Trophoblast cell (in vitro differentiated cells and primary cell): Measurements from ENCODE around the gene GBX2.

ENCODE experiments used
- DNase-seq, 2 donors: peaks; one replicate each; pipeline ENCODE4 v3.0.0-alpha.2; 2016
- H2AFZ ChIP-seq: 2 replicates; pipeline ENCODE4 v1.6.1; 2013; ENCODE audit warnings: low read length, moderate library complexity, mild to moderate bottlenecking; ENCODE audit not compliant: insufficient read depth, poor library complexity
- H2AK5ac ChIP-seq: 2 replicates; pipeline ENCODE4 v1.6.1; 2013; ENCODE audit warnings: mild to moderate bottlenecking, low read length
- H2BK120ac ChIP-seq: 2 replicates; pipeline ENCODE4 v1.6.1; 2013; ENCODE audit warnings: low read length, mild to moderate bottlenecking, moderate library complexity; ENCODE audit not compliant: insufficient read depth, poor library complexity
- H2BK12ac ChIP-seq: 2 replicates; pipeline ENCODE4 v1.6.1; 2013; ENCODE audit warnings: mild to moderate bottlenecking, low read length, moderate library complexity
- H2BK5ac ChIP-seq: 2 replicates; pipeline ENCODE4 v1.6.1; 2013; ENCODE audit warnings: low read length, low read depth, moderate library complexity, mild to moderate bottlenecking; ENCODE audit not compliant: poor library complexity
- H3K14ac ChIP-seq: 2 replicates; pipeline ENCODE4 v1.6.1; 2013; ENCODE audit warnings: mild to moderate bottlenecking, low read length
- H3K18ac ChIP-seq: 2 replicates; pipeline ENCODE4 v1.6.1; 2013; ENCODE audit warnings: mild to moderate bottlenecking, low read length
- H3K23ac ChIP-seq: 2 replicates; pipeline ENCODE4 v1.6.1; 2013; ENCODE audit warnings: low read length
- H3K27ac ChIP-seq: 2 replicates; pipeline ENCODE4 v1.5.1; 2013; ENCODE audit warnings: low read depth, mild to moderate bottlenecking, inconsistent platforms, low read length, moderate library complexity
- H3K27me3 ChIP-seq: 2 replicates; pipeline ENCODE4 v1.6.1; 2013; ENCODE audit warnings: inconsistent platforms, mild to moderate bottlenecking, low read length, moderate library complexity; ENCODE audit not compliant: insufficient read depth
- H3K36me3 ChIP-seq, 2 experiments: 1 replicate in 1 of 2; 2 replicates in 1 of 2; pipeline ENCODE4 v1.6.1; 2013; ENCODE audit warnings: low read length in 2 of 2, mild to moderate bottlenecking in 2 of 2, moderate library complexity in 1 of 2; ENCODE audit not compliant: insufficient read depth in 2 of 2, control insufficient read depth in 1 of 2
- H3K4ac ChIP-seq: 2 replicates; pipeline ENCODE4 v1.6.1; 2013; ENCODE audit warnings: low read depth, mild to moderate bottlenecking, low read length, moderate library complexity
- H3K4me1 ChIP-seq, 2 experiments: 1 replicate in 1 of 2; 2 replicates in 1 of 2; pipeline ENCODE4 v1.6.1; 2013; ENCODE audit warnings: low read length in 2 of 2, mild to moderate bottlenecking in 2 of 2, moderate library complexity in 1 of 2; ENCODE audit not compliant: insufficient read depth in 2 of 2, control insufficient read depth in 1 of 2
- H3K4me2 ChIP-seq: 2 replicates; pipeline ENCODE4 v1.6.1; 2013; ENCODE audit warnings: inconsistent platforms, mild to moderate bottlenecking, low read length, moderate library complexity
- H3K4me3 ChIP-seq: 2 replicates; pipeline ENCODE4 v1.5.1; 2013; ENCODE audit warnings: mild to moderate bottlenecking, low read depth, low read length, inconsistent platforms
- H3K79me1 ChIP-seq: one replicate; pipeline ENCODE4 v1.6.1; 2013; ENCODE audit warnings: low read length
- H3K79me2 ChIP-seq: 2 replicates; pipeline ENCODE4 v1.6.1; 2013; ENCODE audit warnings: low read length, mild to moderate bottlenecking; ENCODE audit not compliant: control insufficient read depth, insufficient read depth, poor library complexity
- H3K9ac ChIP-seq: 2 replicates; pipeline ENCODE4 v1.6.1; 2013; ENCODE audit warnings: mild to moderate bottlenecking, low read length
- H3K9me3 ChIP-seq: 2 replicates; pipeline ENCODE4 v1.6.1; 2013; ENCODE audit warnings: low read depth, mild to moderate bottlenecking, control low read depth, inconsistent platforms, low read length; ENCODE audit not compliant: insufficient read depth
- H4K12ac ChIP-seq: 2 replicates; pipeline ENCODE4 v1.6.1; 2013; ENCODE audit warnings: low read depth, mild to moderate bottlenecking, low read length, moderate library complexity
- H4K8ac ChIP-seq: 2 replicates; pipeline ENCODE4 v1.6.1; 2013; ENCODE audit warnings: low read depth, mild to moderate bottlenecking, low read length, moderate library complexity
- H4K91ac ChIP-seq: one replicate; pipeline ENCODE4 v1.6.1; 2013; ENCODE audit warnings: low read depth, mild to moderate bottlenecking, low read length, moderate library complexity
- WGBS: extraction: QIAGEN DNeasy Blood & Tissue Kit; methylation state at CpG from one replicate; pipeline ENCODE4 v1.1.7; 2013; ENCODE audit warnings: missing lambda C conversion rate; ENCODE audit not compliant: insufficient read length, insufficient coverage; ENCODE audit errors: extremely low coverage; 5-methylcytosine and 5-hydroxymethylcytosine counted together

GBX2 gene

DNA sequence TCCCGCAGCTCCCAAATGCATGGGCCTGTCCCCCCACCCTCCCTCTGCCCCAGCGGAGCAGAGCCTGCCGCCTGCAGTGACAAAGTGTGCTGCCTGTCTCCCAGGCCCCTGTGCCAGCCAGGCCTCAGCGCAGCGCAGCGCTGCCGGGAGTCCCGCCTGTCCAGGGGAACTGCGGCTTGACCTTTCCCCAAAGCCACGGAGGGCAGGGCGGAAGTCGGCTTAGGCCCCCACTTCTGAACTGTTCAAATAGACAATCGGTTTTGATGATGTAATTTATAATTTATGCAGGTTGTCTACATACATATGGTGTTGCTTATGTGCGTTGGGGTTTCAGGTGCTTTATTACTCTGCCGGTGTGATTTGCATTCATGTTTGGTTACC, 7.1 kb downstream of the GBX2 start:
- Histone ChIP-seq H3K9ac (no peak overlapping the region), H4K8ac (no peak overlapping the region), H4K12ac (no peak overlapping the region), H3K27ac (no peak overlapping the region), H2BK5ac (no peak overlapping the region), H3K14ac (no peak overlapping the region), H3K79me2 (no peaks in the 10 kb centered on the region), H3K4me1 (peaks cover 4 to 12% of the 10 kb centered on the region in 2 experiments), H3K23ac (no peak overlapping the region), H3K36me3 (no peaks in the 10 kb centered on the region), H2AFZ (no peak overlapping the region), H3K4ac (no peak overlapping the region), H3K27me3 (peaks cover 86% of the 10 kb centered on the region), H2AK5ac (no peak overlapping the region), H3K4me3 (no peak overlapping the region), H3K9me3 (peaks cover 8% of the 10 kb centered on the region), H2BK120ac (no peak overlapping the region), H3K79me1 (no peaks in the 10 kb centered on the region), H4K91ac (no peak overlapping the region), H3K4me2 (no peak overlapping the region), H2BK12ac (no peak overlapping the region), H3K18ac (no peak overlapping the region)
- DNase-seq, result no peak
- no CpG with 5 or more reads among the region's 15 CpGs for WGBS

DNA sequence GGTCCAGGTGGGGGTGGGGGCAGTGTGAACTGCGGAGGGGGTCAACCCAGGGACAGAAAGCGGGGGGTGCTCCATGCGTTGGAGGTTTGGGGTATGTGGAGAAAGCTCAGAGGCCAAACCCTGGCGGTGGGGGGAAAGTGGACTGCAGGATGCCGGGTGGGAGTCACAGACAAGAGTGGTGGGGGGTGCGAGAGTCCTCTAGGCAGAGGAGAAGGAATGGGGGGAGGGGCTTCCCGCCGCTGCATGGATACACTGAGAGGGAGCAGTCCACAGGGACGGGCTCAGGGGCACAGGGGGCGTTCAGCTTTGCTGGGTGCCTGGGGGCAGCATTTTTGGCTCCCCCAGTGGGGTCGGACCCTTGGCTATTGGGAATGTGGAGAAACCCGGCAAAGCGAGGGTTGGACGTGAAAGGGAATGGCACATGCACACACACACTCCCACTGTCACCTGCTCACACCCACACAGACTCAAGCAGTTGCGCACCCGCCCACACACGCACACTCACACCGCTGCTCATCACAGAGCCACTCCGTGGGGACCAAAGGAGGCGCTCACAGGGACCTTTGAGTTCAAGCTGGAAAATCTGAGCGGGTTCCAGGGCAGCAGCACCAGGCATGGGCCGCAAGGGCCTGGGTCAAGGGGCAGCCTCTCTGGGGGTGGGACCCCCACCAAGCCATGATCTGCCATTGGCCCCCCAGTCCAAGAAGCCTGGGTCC, 7.7 kb downstream of the GBX2 start:
- Histone ChIP-seq H3K4me1 (peaks cover 4 to 12% of the 10 kb centered on the region in 2 experiments), H3K79me2 (no peaks in the 10 kb centered on the region), H2AK5ac (no peak overlapping the region), H3K79me1 (no peaks in the 10 kb centered on the region), H3K9ac (no peak overlapping the region), H4K8ac (no peak overlapping the region), H2BK12ac (no peak overlapping the region), H3K36me3 (no peaks in the 10 kb centered on the region), H3K4me3 (no peak overlapping the region), H3K14ac (no peak overlapping the region), H3K27ac (no peak overlapping the region), H3K18ac (no peak overlapping the region), H3K27me3 (peaks cover 81% of the 10 kb centered on the region), H2AFZ (no peak overlapping the region), H2BK120ac (no peak overlapping the region), H3K23ac (no peak overlapping the region), H4K91ac (no peak overlapping the region), H3K4ac (no peak overlapping the region), H2BK5ac (no peak overlapping the region), H4K12ac (no peak overlapping the region), H3K4me2 (no peak overlapping the region), H3K9me3 (peaks cover 5% of the 10 kb centered on the region)
- no peak for DNase-seq
- WGBS, result no CpG with 5 or more reads among the region's 22 CpGs

DNA sequence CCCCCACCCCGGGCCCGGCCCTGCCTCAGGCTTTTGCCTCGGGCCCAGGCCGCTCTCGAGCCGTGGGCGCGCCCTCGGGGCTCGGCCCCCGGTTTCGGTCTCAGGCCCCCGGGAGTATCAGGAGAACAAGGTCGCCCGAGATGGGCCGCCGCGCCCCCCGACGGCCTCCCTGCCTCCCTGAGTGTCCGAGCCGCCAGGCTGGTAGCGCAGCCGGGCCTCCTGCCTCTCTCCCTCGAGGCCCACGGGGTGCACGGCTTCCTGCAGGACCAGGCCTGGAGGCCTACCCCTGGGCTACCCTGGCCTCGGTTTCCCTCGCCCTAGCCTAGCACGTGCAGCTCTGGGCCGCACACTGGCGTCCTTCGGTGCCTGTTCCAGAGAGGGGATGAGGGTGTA, 8.4 kb downstream of the GBX2 start:
- H3K23ac ChIP-seq, result no peak overlapping the region
- no peak overlapping the region for H2AFZ ChIP-seq
- no peaks in the 10 kb centered on the region for H3K79me2 ChIP-seq
- H3K9me3 ChIP-seq, result peaks cover 5% of the 10 kb centered on the region
- no peak overlapping the region for H2BK120ac ChIP-seq
- H3K36me3 ChIP-seq, result no peaks in the 10 kb centered on the region
- H4K91ac ChIP-seq, result no peak overlapping the region
- H2BK12ac ChIP-seq, result no peak overlapping the region
- no peak overlapping the region for H4K12ac ChIP-seq
- no peak for DNase-seq
- peaks cover 73% of the 10 kb centered on the region for H3K27me3 ChIP-seq
- no peak overlapping the region for H3K14ac ChIP-seq
- no peak overlapping the region for H4K8ac ChIP-seq
- no peak overlapping the region for H3K18ac ChIP-seq
- no peak overlapping the region for H2BK5ac ChIP-seq
- H3K4me2 ChIP-seq, result no peak overlapping the region
- H3K79me1 ChIP-seq, result no peaks in the 10 kb centered on the region
- no CpG with 5 or more reads among the region's 33 CpGs for WGBS
- no peak overlapping the region for H3K9ac ChIP-seq
- H3K4me1 ChIP-seq, result peaks cover 4 to 12% of the 10 kb centered on the region in 2 experiments
- H3K4me3 ChIP-seq, result no peak overlapping the region
- H3K27ac ChIP-seq, result no peak overlapping the region
- H3K4ac ChIP-seq, result no peak overlapping the region
- H2AK5ac ChIP-seq, result no peak overlapping the region

DNA sequence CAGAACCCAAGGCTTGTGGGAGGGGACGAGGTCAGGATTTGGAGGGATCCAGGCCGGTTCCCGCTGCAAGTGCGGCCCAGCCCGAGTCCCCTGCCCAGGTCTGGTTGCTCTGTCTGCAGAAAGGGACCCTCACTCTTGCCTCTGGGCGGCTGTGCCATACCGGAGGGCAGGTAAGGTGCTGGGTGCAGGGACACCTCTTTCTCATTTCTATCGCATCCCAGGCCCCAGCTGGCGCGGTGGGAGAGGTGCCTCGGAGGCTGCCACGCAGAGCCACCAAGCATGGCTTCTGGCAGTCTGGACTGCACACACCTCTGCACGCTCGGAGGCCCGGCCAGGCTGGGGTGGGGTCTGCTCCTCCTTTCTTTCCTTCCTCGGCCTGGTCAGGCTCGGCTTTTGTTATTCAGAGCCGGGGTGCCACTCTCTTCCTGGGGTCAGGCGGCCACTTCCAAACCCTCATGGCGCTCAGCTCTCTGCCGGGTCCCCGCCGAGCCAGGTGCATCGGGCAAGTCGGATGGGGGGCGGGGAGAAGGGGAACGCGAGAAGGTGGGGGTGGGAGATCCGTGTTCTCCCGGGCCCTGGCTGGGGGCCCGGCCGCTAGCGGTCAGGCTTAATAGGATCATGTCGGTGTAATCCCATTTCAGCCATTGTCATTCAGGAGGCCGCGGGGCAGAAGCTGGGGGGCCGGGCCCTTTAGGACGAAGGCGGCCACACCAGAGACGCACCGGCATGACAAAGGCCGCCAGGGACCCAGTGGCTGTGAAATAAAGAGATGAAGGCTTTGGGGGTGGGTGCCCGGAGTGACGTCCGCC, 9.0 kb downstream of the GBX2 start:
- Histone ChIP-seq H3K79me1 (no peaks in the 10 kb centered on the region), H2AK5ac (no peak overlapping the region), H4K91ac (no peak overlapping the region), H3K79me2 (no peaks in the 10 kb centered on the region), H3K18ac (no peak overlapping the region), H2AFZ (no peak overlapping the region), H2BK12ac (no peak overlapping the region), H3K9me3 (peaks cover 5% of the 10 kb centered on the region), H3K36me3 (no peaks in the 10 kb centered on the region), H3K27ac (no peak overlapping the region), H3K23ac (no peak overlapping the region), H3K4me1 (peaks cover under 1 to 6% of the 10 kb centered on the region in 2 experiments), H2BK120ac (no peak overlapping the region), H3K4me3 (no peak overlapping the region), H3K14ac (no peak overlapping the region), H3K27me3 (peaks cover 67% of the 10 kb centered on the region), H4K8ac (no peak overlapping the region), H3K4me2 (no peak overlapping the region), H3K4ac (no peak overlapping the region), H2BK5ac (no peak overlapping the region), H3K9ac (no peak overlapping the region), H4K12ac (no peak overlapping the region)
- WGBS, result no CpG with 5 or more reads among the region's 45 CpGs
- DNase-seq, result no peak
